Measurements from ENCODE around the gene PTGFRN.

GRCh38 chr1:116949213-116949985 is 39.7 kb downstream of the PTGFRN start:
- no peak for TF ChIP-seq TAF1 (IDR thresholded peaks at IDR 0.05; ENCODE audit: low read depth)
- no peak for TF ChIP-seq POLR2AphosphoS5 (IDR thresholded peaks at IDR 0.05)
- no peak for TF ChIP-seq EP300 (conservative IDR thresholded peaks at IDR 0.05; ENCODE audit: poor library complexity, severe bottlenecking)
- TF ChIP-seq CTCF (IDR thresholded peaks at IDR 0.05; ENCODE audit: poor library complexity, severe bottlenecking) = no peak
- no peak for TF ChIP-seq REST (IDR thresholded peaks at IDR 0.05; ENCODE audit: borderline replicate concordance)
- TF ChIP-seq EZH2 (IDR thresholded peaks at IDR 0.05; ENCODE audit: borderline replicate concordance, insufficient read depth, low read length, poor library complexity, severe bottlenecking) = no peak
- no peak for TF ChIP-seq RAD21 (conservative IDR thresholded peaks at IDR 0.05)
- TF ChIP-seq MXI1 (conservative IDR thresholded peaks at IDR 0.05; ENCODE audit: poor library complexity, severe bottlenecking) = no peak
- TF ChIP-seq SMC3 (conservative IDR thresholded peaks at IDR 0.05; ENCODE audit: poor library complexity) = no peak
